AG04449 (cell line): ENCODE measurements around the gene WNT4.

Source experiments
- CTCF ChIA-PET: fragments of 350-600 bp; formaldehyde crosslinking; extraction: SDS; loops from one replicate; lab custom pipeline; 2021; ENCODE audit warnings: antibody characterized with exemption; lab: Yijun Ruan, JAX
- POLR2A ChIA-PET: fragments of 400-600, 350-600 bp; formaldehyde crosslinking; extraction: SDS; loops from one replicate; lab custom pipeline; 2020; ENCODE audit warnings: antibody characterized with exemption, inconsistent platforms; lab: Yijun Ruan, JAX
- DNase-seq: peaks from one replicate; pipeline ENCODE4 v3.0.0-alpha.2; 2010; ENCODE audit warnings: low read depth, low spot score
- H3K4me3 ChIP-seq: 2 replicates; pipeline ENCODE4 v1.5.1; 2011; ENCODE audit warnings: low read depth, mild to moderate bottlenecking, control low read depth, low read length
- TF ChIP-seq, protein P1 (sequence below): IDR thresholded peaks from one replicate; pipeline ENCODE4 v1.5.1; 2011; ENCODE audit warnings: mild to moderate bottlenecking, moderate library complexity, low read length, control low read depth, inconsistent platforms; ENCODE audit not compliant: insufficient read depth; ENCODE audit errors: missing control alignments

The WNT4 gene

DNA sequence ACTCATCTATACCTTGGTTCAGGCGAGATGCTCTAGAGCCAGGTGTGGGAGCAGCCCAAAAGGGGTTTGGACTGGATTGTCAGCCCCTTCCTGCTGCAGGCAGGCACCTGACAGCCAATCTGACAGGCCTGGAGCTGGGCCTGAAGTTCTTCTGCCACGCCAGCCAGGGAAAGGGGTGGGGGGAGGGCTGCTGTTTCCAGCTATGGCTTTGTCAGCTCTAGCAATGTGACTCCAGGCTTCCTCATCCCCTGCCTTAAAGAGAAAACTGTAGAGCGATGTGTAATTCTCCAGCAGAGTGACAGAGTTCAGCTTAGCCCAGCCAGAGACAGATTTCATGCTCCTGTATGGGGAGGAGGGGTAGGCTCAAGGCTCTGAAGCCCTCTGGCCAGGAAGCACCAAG, 30.3 kb downstream of the WNT4 start:
- ChIA-PET CTCF (interaction anchor here (1.5 to 3.0 kb wide), 2 partner anchors 163 to 527 kb away, joined by 4 to 11 read pairs; no protein-coding TSS in a partner anchor), POLR2A (no interaction called here)
- DNase-seq = no peak
- no peak overlapping the region for H3K4me3 ChIP-seq
- TF ChIP-seq, protein P1, sequence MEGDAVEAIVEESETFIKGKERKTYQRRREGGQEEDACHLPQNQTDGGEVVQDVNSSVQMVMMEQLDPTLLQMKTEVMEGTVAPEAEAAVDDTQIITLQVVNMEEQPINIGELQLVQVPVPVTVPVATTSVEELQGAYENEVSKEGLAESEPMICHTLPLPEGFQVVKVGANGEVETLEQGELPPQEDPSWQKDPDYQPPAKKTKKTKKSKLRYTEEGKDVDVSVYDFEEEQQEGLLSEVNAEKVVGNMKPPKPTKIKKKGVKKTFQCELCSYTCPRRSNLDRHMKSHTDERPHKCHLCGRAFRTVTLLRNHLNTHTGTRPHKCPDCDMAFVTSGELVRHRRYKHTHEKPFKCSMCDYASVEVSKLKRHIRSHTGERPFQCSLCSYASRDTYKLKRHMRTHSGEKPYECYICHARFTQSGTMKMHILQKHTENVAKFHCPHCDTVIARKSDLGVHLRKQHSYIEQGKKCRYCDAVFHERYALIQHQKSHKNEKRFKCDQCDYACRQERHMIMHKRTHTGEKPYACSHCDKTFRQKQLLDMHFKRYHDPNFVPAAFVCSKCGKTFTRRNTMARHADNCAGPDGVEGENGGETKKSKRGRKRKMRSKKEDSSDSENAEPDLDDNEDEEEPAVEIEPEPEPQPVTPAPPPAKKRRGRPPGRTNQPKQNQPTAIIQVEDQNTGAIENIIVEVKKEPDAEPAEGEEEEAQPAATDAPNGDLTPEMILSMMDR = no peak

- H3K4me3 ChIP-seq = no peak overlapping the region
- TF ChIP-seq, protein P1 = no peak
- CTCF ChIA-PET = interaction anchor here (1.0 to 3.0 kb wide), 7 partner anchors 8 to 528 kb away, joined by 3 to 11 read pairs (median 4); no protein-coding TSS in a partner anchor
- no peak for DNase-seq
- POLR2A ChIA-PET = no interaction called here
These were observed 31.3 kb downstream of the WNT4 start for GRCh38 chr1:22111620-22112019.

DNA sequence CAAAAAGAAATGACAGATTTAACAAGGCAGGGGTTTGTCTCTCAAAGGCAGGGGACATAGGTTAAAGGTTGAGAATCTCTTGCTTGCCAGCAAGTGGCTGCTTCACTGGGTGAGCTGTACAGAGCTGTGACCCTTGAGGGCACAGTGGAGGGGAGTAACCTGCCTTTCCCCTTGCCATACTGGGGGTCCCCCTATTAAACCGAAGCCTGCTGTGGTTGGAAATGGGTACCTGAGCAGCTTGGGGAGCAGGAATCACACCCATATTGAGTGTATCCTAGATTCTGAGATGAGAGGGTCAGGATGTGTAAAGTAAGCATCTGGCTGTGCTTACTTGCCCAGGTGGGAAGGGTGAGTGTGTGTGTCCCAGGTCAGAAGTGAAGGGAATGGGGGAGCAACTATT, 31.8 kb downstream of the WNT4 start:
- CTCF ChIA-PET = interaction anchor here (1.0 to 3.0 kb wide), 8 partner anchors 8 to 528 kb away, joined by 3 to 11 read pairs (median 5); no protein-coding TSS in a partner anchor
- POLR2A ChIA-PET = no interaction called here
- H3K4me3 ChIP-seq = no peak overlapping the region
- no peak for DNase-seq
- TF ChIP-seq, protein P1 = no peak

- DNase-seq = no peak
- ChIA-PET POLR2A (interaction anchor here (0.7 kb wide), 1 partner anchor 56 kb away, joined by 3 read pairs; no protein-coding TSS in a partner anchor), CTCF (interaction anchor here (0.9 to 3.0 kb wide), 8 partner anchors 9 to 532 kb away, joined by 3 to 11 read pairs (median 4); no protein-coding TSS in a partner anchor)
- TF ChIP-seq, protein P1 = no peak
- H3K4me3 ChIP-seq = no peak overlapping the region
These were observed 32.9 kb downstream of the WNT4 start for GRCh38 chr1:22110016-22110415.

- POLR2A ChIA-PET = no interaction called here
- CTCF ChIA-PET = interaction anchor here (0.6 to 5.0 kb wide), 9 partner anchors 9 to 308 kb away, joined by 3 to 75 read pairs (median 5); no protein-coding TSS in a partner anchor
- no peak for DNase-seq
- TF ChIP-seq, protein P1 = no peak
- no peak overlapping the region for H3K4me3 ChIP-seq
These were observed 34.4 kb downstream of the WNT4 start for GRCh38 chr1:22108339-22109105.

DNA sequence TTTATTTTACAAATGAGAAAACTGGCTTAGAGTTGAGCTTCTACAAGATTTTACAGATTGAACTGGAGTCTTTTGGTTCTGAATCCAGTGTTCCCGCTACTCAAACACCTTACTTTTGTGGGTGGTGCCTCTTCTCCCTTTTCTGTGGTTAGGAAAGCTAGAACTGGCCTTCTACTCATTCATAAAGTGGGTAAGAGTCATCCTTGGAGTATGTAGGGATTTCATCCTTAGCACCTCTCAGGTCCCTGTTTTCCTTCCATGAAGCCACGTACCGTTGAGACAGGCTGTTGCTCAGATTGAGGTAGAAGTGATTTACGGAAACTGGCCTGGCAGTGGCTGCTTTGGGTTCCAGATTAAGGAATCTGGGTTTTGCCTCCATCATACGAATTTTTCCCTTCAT, 35.8 kb downstream of the WNT4 start:
- H3K4me3 ChIP-seq = no peak overlapping the region
- ChIA-PET POLR2A (no interaction called here), CTCF (interaction anchor here (0.8 to 5.0 kb wide), 10 partner anchors 8 to 313 kb away, joined by 3 to 75 read pairs (median 5); no protein-coding TSS in a partner anchor)
- no peak for DNase-seq
- TF ChIP-seq, protein P1 = no peak
